ENCODE results near the gene DBR1. TPM values are rescaled to one million over a fixed set of nuclear protein-coding genes. Genes with fewer than 3 reads are reported as not detected.
A peak's percentile ranks its signal among the peaks of the same experiment; 100 is the strongest.

The DBR1 gene
- total RNA-seq, 5 donors from 2014 or later (not counting 1 experiment from before 2014, with no cell fraction given), result 13.1 to 32.2 (median 27.2) TPM

DNA sequence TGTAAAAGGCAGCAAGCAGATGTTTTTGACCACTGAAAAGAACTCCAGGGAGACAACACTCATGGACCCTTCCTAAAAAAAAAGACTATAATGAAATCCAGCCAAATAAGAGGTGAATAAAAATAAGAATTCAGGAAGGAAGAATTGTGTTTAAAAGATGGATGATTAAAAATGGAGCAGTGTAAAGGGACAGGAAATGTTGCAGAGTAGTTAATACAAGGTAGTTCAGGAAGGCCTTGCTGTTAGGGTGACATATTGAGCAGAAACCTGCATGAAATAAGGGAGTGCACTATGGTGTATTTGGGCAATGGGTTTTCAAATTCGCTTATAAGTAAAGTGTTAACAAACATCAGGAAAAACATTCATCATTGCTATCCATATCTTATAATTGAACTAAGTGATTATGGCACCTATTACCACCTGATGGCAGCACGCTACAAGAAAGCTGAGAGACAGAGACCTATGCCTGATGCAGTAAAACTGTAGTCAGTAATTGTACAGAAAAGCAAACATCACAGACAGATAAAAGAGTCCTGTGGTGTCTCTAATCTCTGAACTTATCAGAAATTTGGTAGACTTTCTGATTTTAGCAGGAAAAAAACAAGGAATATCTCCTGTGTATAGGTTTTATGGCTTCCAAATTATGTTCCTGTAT is 5.8 kb upstream of the DBR1 start:
- ChIA-PET CTCF (interaction anchor here (0.6 to 1.1 kb wide), 5 partner anchors 55 to 735 kb away, joined by 3 read pairs; no protein-coding TSS in a partner anchor), POLR2A (no interaction called here)
- H3K9me3 Mint-ChIP-seq, result no peaks in the 10 kb centered on the region
- peaks cover 0 to 14% (median 3%) of the 10 kb centered on the region in 3 donors for H3K4me1 Mint-ChIP-seq
- WGBS (ENCODE audit: insufficient coverage), result no CpG with 5 or more reads among the region's 2 CpGs
- DNase-seq (peak in 24 of 35 experiments; percentile 5 to 64 (median 17)), ATAC-seq (replicated peaks in 1 of 4) (peak; percentile 86 to 95 (median 89))
- no peak overlapping the region for H3K4me3 Mint-ChIP-seq
- Histone ChIP-seq H3K9me3 (no peaks in the 10 kb centered on the region), H3K27me3 (replicated peaks in 1 of 2; ENCODE audit: control insufficient read depth in 2 of 2, extremely low read depth in 1 of 2, insufficient read depth in 2 of 2, low read length in 1 of 2) (peaks cover 0 to 14% of the 10 kb centered on the region in 2 experiments), H3K4me1 (ENCODE audit: control insufficient read depth in 1 of 2, extremely low read depth in 1 of 2, insufficient read depth in 2 of 2, low read length in 2 of 2) (no peaks in the 10 kb centered on the region), H3K27ac (ENCODE audit: low read length) (no peak overlapping the region), H3K36me3 (ENCODE audit: control insufficient read depth in 2 of 2, extremely low read depth in 1 of 2, insufficient read depth in 1 of 2, low read length in 1 of 2) (no peaks in the 10 kb centered on the region), H3K4me3 (ENCODE audit: control insufficient read depth in 1 of 2, extremely low read depth in 1 of 2, low read length in 1 of 2) (no peak overlapping the region)
- H3K27me3 Mint-ChIP-seq, result peaks cover 7 to 16% of the 10 kb centered on the region in 2 donors
- no peak overlapping the region for H3K27ac Mint-ChIP-seq
- no peaks in the 10 kb centered on the region for H3K36me3 Mint-ChIP-seq

DNA sequence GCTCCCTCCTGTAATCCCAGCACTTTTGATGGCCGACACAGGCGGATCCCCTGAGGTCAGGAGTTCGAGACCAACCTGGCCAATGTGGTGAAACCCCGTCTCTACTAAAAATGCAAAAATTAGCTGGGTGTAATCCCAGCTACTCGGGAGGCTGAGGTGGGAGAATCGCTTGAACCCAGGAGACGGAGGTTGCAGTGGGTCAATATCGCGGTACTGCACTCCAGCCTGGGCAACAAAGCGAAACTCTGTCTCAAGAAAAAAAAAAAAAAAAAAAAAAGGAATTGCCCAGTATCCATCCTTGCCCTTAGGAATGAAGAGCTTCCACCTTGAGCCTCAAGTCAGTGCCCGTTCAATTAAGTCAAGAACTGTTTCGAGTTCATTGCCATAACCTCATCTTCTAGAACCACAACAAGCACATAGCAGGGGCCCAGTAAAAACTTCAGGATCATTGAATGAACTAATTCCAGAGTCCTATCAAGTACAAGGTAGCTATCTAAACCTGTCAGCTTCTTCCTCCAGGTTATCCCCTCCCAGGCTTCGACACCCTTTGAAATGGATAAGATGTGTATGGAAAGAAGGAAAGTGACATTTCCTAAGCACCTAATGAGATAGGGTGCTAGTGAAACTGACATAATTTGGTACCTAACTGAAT is 826 bp downstream of the DBR1 start:
- no peaks in the 10 kb centered on the region for H3K27me3 Mint-ChIP-seq
- POLR2A ChIA-PET, result interaction anchor here (0.6 to 2.3 kb wide), 5 partner anchors 9 to 1978 kb away, joined by 3 to 16 read pairs (median 4); partner anchors contain the start of genes ARMC8 (in 2 of the 2), COPB2 (in 1 of the 2) and MSL2 (in 1 of the 2)

DNA sequence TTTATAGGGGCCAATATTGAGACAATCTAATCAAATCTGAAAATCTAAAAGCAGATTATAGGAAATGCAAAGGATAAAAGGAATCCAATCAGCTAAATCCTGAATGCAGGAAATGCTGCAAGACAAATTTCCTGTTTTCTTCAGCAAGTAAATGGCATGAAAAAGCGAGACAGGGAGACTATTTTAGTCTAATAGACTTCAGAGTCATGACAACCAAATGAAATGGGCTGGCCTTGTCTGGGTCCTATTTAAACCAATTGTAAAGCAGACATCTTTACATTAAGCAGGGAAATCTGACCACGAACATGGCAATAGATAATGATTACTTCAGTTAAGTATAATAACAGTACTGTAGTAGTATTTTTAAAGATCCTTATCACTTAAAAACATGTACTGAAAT is 2.1 kb downstream of the DBR1 start:
- Mint-ChIP-seq H3K27me3 (no peaks in the 10 kb centered on the region), H3K36me3 (peaks cover 15% of the 10 kb centered on the region), H3K4me3 (peak overlapping the region; percentile 53 to 86 (median 65)), H3K27ac (peak overlapping the region; percentile 71 to 74), H3K4me1 (peaks cover 37 to 50% (median 45%) of the 10 kb centered on the region in 3 donors), H3K9me3 (no peaks in the 10 kb centered on the region)
- no peaks in the 10 kb centered on the region for H3K27me3 ChIP-seq (replicated peaks in 1 of 2; ENCODE audit: control insufficient read depth in 2 of 2, extremely low read depth in 1 of 2, insufficient read depth in 2 of 2, low read length in 1 of 2)
- H3K4me3 ChIP-seq (ENCODE audit: control insufficient read depth in 1 of 2, extremely low read depth in 1 of 2, low read length in 1 of 2), result no peak overlapping the region
- no peak for DNase-seq
- no CpG with 5 or more reads among the region's 2 CpGs for WGBS (ENCODE audit: insufficient coverage)
- ChIA-PET CTCF (interaction anchor here in 1 of 2 donors (3.6 kb wide), 1 partner anchor 14 kb away, joined by 23 read pairs; the partner anchor contains the start of gene ARMC8), POLR2A (interaction anchor here (0.5 to 2.1 kb wide), 2 partner anchors 15 to 174 kb away, joined by 3 to 12 read pairs; partner anchors contain the start of gene ARMC8 (in 1 of the 2))
- peaks cover 4 to 12% of the 10 kb centered on the region in 2 donors for H3K36me3 ChIP-seq (ENCODE audit: control insufficient read depth in 2 of 2, extremely low read depth in 1 of 2, insufficient read depth in 1 of 2, low read length in 1 of 2)
- H3K9me3 ChIP-seq, result no peaks in the 10 kb centered on the region
- no peak for ATAC-seq (replicated peaks in 1 of 4)
- no peak overlapping the region for H3K27ac ChIP-seq (ENCODE audit: low read length)
- H3K4me1 ChIP-seq (ENCODE audit: control insufficient read depth in 1 of 2, extremely low read depth in 1 of 2, insufficient read depth in 2 of 2, low read length in 2 of 2), result peaks cover 6 to 23% of the 10 kb centered on the region in 2 experiments

More for the DNA sequence above, 826 bp downstream of the DBR1 start:
- H3K4me1 Mint-ChIP-seq, result peaks cover 37 to 50% (median 45%) of the 10 kb centered on the region in 3 donors
- H3K4me1 ChIP-seq (ENCODE audit: control insufficient read depth in 1 of 2, extremely low read depth in 1 of 2, insufficient read depth in 2 of 2, low read length in 2 of 2), result peaks cover 6 to 23% of the 10 kb centered on the region in 2 experiments
- peak in 2 of 4 experiments; percentile 5 to 6 for ATAC-seq (replicated peaks in 1 of 4)
- peaks cover 4% of the 10 kb centered on the region in 2 donors for H3K36me3 ChIP-seq (ENCODE audit: control insufficient read depth in 2 of 2, extremely low read depth in 1 of 2, insufficient read depth in 1 of 2, low read length in 1 of 2)
- no peaks in the 10 kb centered on the region for H3K9me3 ChIP-seq
- WGBS (ENCODE audit: insufficient coverage), result 32% methylated on average over 3 of the region's 13 CpGs
- peak overlapping the region; percentile 74 for H3K27ac ChIP-seq (ENCODE audit: low read length)
- H3K27ac Mint-ChIP-seq, result peak overlapping the region; percentile 97 to 100
- peaks cover 13% of the 10 kb centered on the region for H3K36me3 Mint-ChIP-seq
- no peak for DNase-seq
- H3K9me3 Mint-ChIP-seq, result no peaks in the 10 kb centered on the region
- no peaks in the 10 kb centered on the region for H3K27me3 ChIP-seq (replicated peaks in 1 of 2; ENCODE audit: control insufficient read depth in 2 of 2, extremely low read depth in 1 of 2, insufficient read depth in 2 of 2, low read length in 1 of 2)
- H3K4me3 Mint-ChIP-seq, result peak overlapping the region; percentile 86 to 99 (median 98)
- CTCF ChIA-PET, result interaction anchor here (0.6 to 3.6 kb wide), 7 partner anchors 9 to 1196 kb away, joined by 3 to 23 read pairs (median 5); partner anchors contain the start of gene ARMC8 (in 1 of the 2)
- H3K4me3 ChIP-seq (ENCODE audit: control insufficient read depth in 1 of 2, extremely low read depth in 1 of 2, low read length in 1 of 2), result peak overlapping the region; percentile 81 to 86

- no peak overlapping the region for H3K4me3 ChIP-seq (ENCODE audit: control insufficient read depth in 1 of 2, extremely low read depth in 1 of 2, low read length in 1 of 2)
- WGBS (ENCODE audit: insufficient coverage), result 100% methylated on average over 2 of the region's 2 CpGs
- no peak for ATAC-seq (replicated peaks in 1 of 4)
- H3K27me3 ChIP-seq (replicated peaks in 1 of 2; ENCODE audit: control insufficient read depth in 2 of 2, extremely low read depth in 1 of 2, insufficient read depth in 2 of 2, low read length in 1 of 2), result no peaks in the 10 kb centered on the region
- Mint-ChIP-seq H3K27ac (no peak overlapping the region), H3K9me3 (no peaks in the 10 kb centered on the region), H3K27me3 (no peaks in the 10 kb centered on the region), H3K4me3 (no peak overlapping the region), H3K36me3 (peaks cover 51% of the 10 kb centered on the region), H3K4me1 (peaks cover 10 to 17% (median 15%) of the 10 kb centered on the region in 3 donors)
- POLR2A ChIA-PET, result no interaction called here
- peaks cover 11 to 62% of the 10 kb centered on the region in 2 donors for H3K36me3 ChIP-seq (ENCODE audit: control insufficient read depth in 2 of 2, extremely low read depth in 1 of 2, insufficient read depth in 1 of 2, low read length in 1 of 2)
- H3K27ac ChIP-seq (ENCODE audit: low read length), result no peak overlapping the region
- H3K9me3 ChIP-seq, result no peaks in the 10 kb centered on the region
- H3K4me1 ChIP-seq (ENCODE audit: control insufficient read depth in 1 of 2, extremely low read depth in 1 of 2, insufficient read depth in 2 of 2, low read length in 2 of 2), result no peaks in the 10 kb centered on the region
- DNase-seq, result no peak
- CTCF ChIA-PET, result no interaction called here
Observed at GRCh38 chr3:138165061-138165460, 9.7 kb downstream of the DBR1 start.

DNA sequence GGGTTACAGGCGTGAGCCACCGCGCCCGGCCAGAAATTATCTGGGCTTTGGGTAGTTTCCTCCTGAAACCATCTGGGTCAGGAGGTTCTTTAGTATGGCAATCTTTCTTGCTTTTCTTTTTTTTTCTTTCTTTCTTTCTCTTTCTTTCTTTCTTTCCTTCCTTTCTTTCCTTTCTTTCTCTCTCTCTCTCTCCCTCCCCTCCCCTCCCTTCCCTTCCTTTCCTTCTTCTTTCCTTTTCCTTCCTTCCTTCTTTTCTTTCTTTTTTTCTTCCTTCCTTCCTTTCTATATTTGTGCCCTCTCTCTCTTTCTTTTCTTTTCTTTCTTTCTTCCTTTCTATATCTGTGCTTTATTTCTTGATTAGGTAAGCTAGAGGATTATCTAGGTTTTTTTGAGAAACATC is 17.0 kb downstream of the DBR1 start:
- peaks cover 7 to 13% (median 11%) of the 10 kb centered on the region in 3 donors for H3K9me3 Mint-ChIP-seq
- POLR2A ChIA-PET, result interaction anchor here in 1 of 2 donors (0.7 kb wide), 1 partner anchor 17 kb away, joined by 23 read pairs; the partner anchor contains the start of gene DBR1
- H3K27ac ChIP-seq (ENCODE audit: low read length), result no peak overlapping the region
- peaks cover 0 to 2% of the 10 kb centered on the region in 2 experiments for H3K27me3 ChIP-seq (replicated peaks in 1 of 2; ENCODE audit: control insufficient read depth in 2 of 2, extremely low read depth in 1 of 2, insufficient read depth in 2 of 2, low read length in 1 of 2)
- H3K4me1 ChIP-seq (ENCODE audit: control insufficient read depth in 1 of 2, extremely low read depth in 1 of 2, insufficient read depth in 2 of 2, low read length in 2 of 2), result no peaks in the 10 kb centered on the region
- ATAC-seq (replicated peaks in 1 of 4) (no peak), DNase-seq (no peak)
- H3K27ac Mint-ChIP-seq, result no peak overlapping the region
- no peaks in the 10 kb centered on the region for H3K9me3 ChIP-seq
- CTCF ChIA-PET, result no interaction called here
- no peak overlapping the region for H3K4me3 ChIP-seq (ENCODE audit: control insufficient read depth in 1 of 2, extremely low read depth in 1 of 2, low read length in 1 of 2)
- peaks cover 0 to 15% of the 10 kb centered on the region in 2 donors for H3K36me3 ChIP-seq (ENCODE audit: control insufficient read depth in 2 of 2, extremely low read depth in 1 of 2, insufficient read depth in 1 of 2, low read length in 1 of 2)
- H3K36me3 Mint-ChIP-seq, result peaks cover 19% of the 10 kb centered on the region
- H3K4me3 Mint-ChIP-seq, result no peak overlapping the region
- H3K27me3 Mint-ChIP-seq, result peaks cover 0 to 1% of the 10 kb centered on the region in 2 donors
- no CpG with 5 or more reads among the region's 4 CpGs for WGBS (ENCODE audit: insufficient coverage)
- no peaks in the 10 kb centered on the region for H3K4me1 Mint-ChIP-seq

GRCh38 chr3:138154534-138154933 is 20.2 kb downstream of the DBR1 start:
- no peaks in the 10 kb centered on the region for H3K4me1 Mint-ChIP-seq
- H3K36me3 Mint-ChIP-seq, result no peaks in the 10 kb centered on the region
- no peaks in the 10 kb centered on the region for H3K4me1 ChIP-seq (ENCODE audit: control insufficient read depth in 1 of 2, extremely low read depth in 1 of 2, insufficient read depth in 2 of 2, low read length in 2 of 2)
- no peak overlapping the region for H3K27ac ChIP-seq (ENCODE audit: low read length)
- peaks cover 7 to 13% (median 11%) of the 10 kb centered on the region in 3 donors for H3K9me3 Mint-ChIP-seq
- ChIA-PET CTCF (interaction anchor here in 1 of 2 donors (0.7 kb wide), 1 partner anchor 111 kb away, joined by 6 read pairs; no protein-coding TSS in a partner anchor), POLR2A (no interaction called here)
- no peak overlapping the region for H3K27ac Mint-ChIP-seq
- DNase-seq (no peak), ATAC-seq (replicated peaks in 1 of 4) (no peak)
- no peak overlapping the region for H3K4me3 ChIP-seq (ENCODE audit: control insufficient read depth in 1 of 2, extremely low read depth in 1 of 2, low read length in 1 of 2)
- H3K27me3 Mint-ChIP-seq, result peaks cover 0 to 1% of the 10 kb centered on the region in 2 donors
- H3K27me3 ChIP-seq (replicated peaks in 1 of 2; ENCODE audit: control insufficient read depth in 2 of 2, extremely low read depth in 1 of 2, insufficient read depth in 2 of 2, low read length in 1 of 2), result peaks cover 0 to 2% of the 10 kb centered on the region in 2 experiments
- no peaks in the 10 kb centered on the region for H3K36me3 ChIP-seq (ENCODE audit: control insufficient read depth in 2 of 2, extremely low read depth in 1 of 2, insufficient read depth in 1 of 2, low read length in 1 of 2)
- no peak overlapping the region for H3K4me3 Mint-ChIP-seq
- H3K9me3 ChIP-seq, result no peaks in the 10 kb centered on the region

All from T-cell (primary cell).